ENCODE measurements around the gene SPPL3.
"Not testable (repeated sequence)": the region's sequence is repeated elsewhere in the genome, so short reads cannot be mapped to it uniquely, and the experiment has no call there.

SPPL3 gene

DNA sequence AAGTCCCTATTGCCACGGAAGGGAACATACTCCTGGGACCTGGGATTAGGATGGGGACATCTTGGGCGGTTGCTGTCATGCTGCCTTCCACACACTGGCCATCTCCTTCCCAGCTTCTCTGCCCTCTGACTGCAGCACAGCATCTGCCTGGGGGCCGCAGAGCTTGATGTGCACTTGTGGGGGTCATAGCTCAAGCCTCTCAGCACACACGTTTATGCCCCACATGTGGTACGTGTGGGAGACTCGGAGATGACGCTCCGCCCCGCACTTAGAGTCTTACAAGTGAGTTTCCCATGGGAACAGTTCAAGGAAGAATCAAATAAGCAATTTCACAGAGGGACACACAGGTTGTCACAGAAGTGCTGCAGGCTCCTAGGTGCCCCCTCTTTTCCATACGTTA is 169.9 kb downstream of the SPPL3 start:
- TF ChIP-seq POLR2AphosphoS5 (IDR thresholded peaks at IDR 0.05; ENCODE audit: low read depth, low read length) (no peak), POLR2A (IDR thresholded peaks at IDR 0.05; ENCODE audit: low read depth, low read length) (no peak), TAF1 (IDR thresholded peaks at IDR 0.05; ENCODE audit: borderline replicate concordance, low read depth, low read length) (no peak)
- DNase-seq (ENCODE audit: insufficient read length): no peak
- FAIRE-seq: no peak

DNA sequence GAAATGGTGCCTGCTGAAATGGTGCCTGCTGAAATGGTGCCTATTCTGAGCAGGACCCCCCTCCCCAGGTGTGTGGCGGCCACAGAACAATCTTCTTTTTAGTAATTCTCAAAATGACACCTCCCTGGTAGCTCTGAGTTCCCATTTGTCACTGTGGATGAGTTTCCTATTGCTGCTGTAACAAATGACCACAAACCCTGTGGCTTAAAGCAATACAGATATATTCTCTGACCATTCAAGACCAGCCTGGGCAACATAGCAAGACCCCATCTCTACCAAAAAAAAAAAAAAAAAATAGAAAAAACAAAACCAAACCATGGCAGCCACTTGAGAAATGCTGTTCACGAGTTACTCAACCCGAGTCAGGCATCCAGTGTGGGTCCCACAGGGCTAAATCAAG is 170.6 kb downstream of the SPPL3 start:
- no peak for TF ChIP-seq TAF1 (IDR thresholded peaks at IDR 0.05; ENCODE audit: borderline replicate concordance, low read depth, low read length)
- FAIRE-seq (no peak), DNase-seq (ENCODE audit: insufficient read length) (no peak)

GRCh38 chr12:120732198-120732597 is 172.0 kb downstream of the SPPL3 start:
- DNase-seq (ENCODE audit: insufficient read length); FAIRE-seq: not testable (repeated sequence)

GRCh38 chr12:120726961-120727360 is 177.2 kb downstream of the SPPL3 start:
- no peak for FAIRE-seq
- DNase-seq (ENCODE audit: insufficient read length): no peak
- TF ChIP-seq POLR2AphosphoS5 (IDR thresholded peaks at IDR 0.05; ENCODE audit: low read depth, low read length) (no peak), TAF1 (IDR thresholded peaks at IDR 0.05; ENCODE audit: borderline replicate concordance, low read depth, low read length) (no peak), POLR2A (IDR thresholded peaks at IDR 0.05; ENCODE audit: low read depth, low read length) (no peak)

DNA sequence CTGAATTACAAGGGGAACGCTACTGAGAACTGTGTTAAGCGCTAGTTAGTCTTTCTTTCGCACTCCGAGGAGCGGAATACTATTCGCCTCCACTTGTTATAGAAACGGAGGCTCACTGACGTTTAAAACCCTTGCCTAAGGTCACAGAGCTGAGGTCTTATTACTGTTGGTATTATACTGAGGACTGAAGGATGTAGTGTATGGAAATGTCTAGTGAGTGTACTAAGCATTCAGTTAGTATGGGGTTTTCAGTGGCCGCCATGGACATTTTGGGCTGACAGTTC is 177.7 kb downstream of the SPPL3 start:
- FAIRE-seq (no peak), DNase-seq (ENCODE audit: insufficient read length) (no peak)
- TF ChIP-seq TAF1 (IDR thresholded peaks at IDR 0.05; ENCODE audit: borderline replicate concordance, low read depth, low read length) (no peak), POLR2A (IDR thresholded peaks at IDR 0.05; ENCODE audit: low read depth, low read length) (no peak)

- FAIRE-seq (peak; percentile 97), DNase-seq (ENCODE audit: insufficient read length) (peak; percentile 99)
- TF ChIP-seq POLR2A (IDR thresholded peaks at IDR 0.05; ENCODE audit: low read depth, low read length) (peak; percentile 64; the same call in 1 of the 2 replicates), TAF1 (IDR thresholded peaks at IDR 0.05; ENCODE audit: borderline replicate concordance, low read depth, low read length) (no peak), POLR2AphosphoS5 (IDR thresholded peaks at IDR 0.05; ENCODE audit: low read depth, low read length) (0 out of 2 replicates have a peak, but pooled peaks have one; percentile 27)
These were observed 178.3 kb downstream of the SPPL3 start, which contains the start of gene ACADS for GRCh38 chr12:120725659-120726509. ACADS (plus strand) TSS chr12:120725826; CDS start chr12:120725886, 60 bp downstream.

GRCh38 chr12:120725151-120725658 is 179.0 kb downstream of the SPPL3 start:
- DNase-seq (ENCODE audit: insufficient read length) (no peak), FAIRE-seq (no peak)
- TF ChIP-seq POLR2AphosphoS5 (IDR thresholded peaks at IDR 0.05; ENCODE audit: low read depth, low read length): no peak
- no peak for TF ChIP-seq TAF1 (IDR thresholded peaks at IDR 0.05; ENCODE audit: borderline replicate concordance, low read depth, low read length)
- TF ChIP-seq POLR2A (IDR thresholded peaks at IDR 0.05; ENCODE audit: low read depth, low read length): no peak

DNA sequence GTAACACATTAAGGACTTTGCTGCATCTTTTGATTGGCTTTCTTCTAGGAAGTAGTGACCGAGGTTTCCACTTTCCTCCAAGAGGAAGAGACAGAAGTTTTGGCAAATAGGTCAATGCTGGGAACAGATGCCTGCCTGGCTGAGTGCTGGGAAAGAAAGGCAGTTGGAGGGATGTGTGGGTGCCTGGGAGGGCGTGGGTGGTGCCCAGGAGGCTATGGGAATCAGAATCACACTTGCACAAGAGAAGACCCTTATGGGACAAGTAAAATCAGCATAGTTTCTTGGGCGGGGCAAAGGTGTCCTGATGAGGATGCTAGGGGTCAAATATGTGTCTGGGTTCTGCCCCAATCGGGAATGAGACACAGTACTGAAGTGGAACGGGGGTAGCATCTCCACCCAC is 179.4 kb downstream of the SPPL3 start:
- TF ChIP-seq POLR2A (IDR thresholded peaks at IDR 0.05; ENCODE audit: low read depth, low read length) (no peak), POLR2AphosphoS5 (IDR thresholded peaks at IDR 0.05; ENCODE audit: low read depth, low read length) (no peak), TAF1 (IDR thresholded peaks at IDR 0.05; ENCODE audit: borderline replicate concordance, low read depth, low read length) (no peak)
- no peak for DNase-seq (ENCODE audit: insufficient read length)
- no peak for FAIRE-seq

- TF ChIP-seq TAF1 (IDR thresholded peaks at IDR 0.05; ENCODE audit: borderline replicate concordance, low read depth, low read length) (no peak), POLR2AphosphoS5 (IDR thresholded peaks at IDR 0.05; ENCODE audit: low read depth, low read length) (no peak), POLR2A (IDR thresholded peaks at IDR 0.05; ENCODE audit: low read depth, low read length) (no peak)
- no peak for DNase-seq (ENCODE audit: insufficient read length)
- FAIRE-seq: no peak
These were observed 181.4 kb downstream of the SPPL3 start for GRCh38 chr12:120722784-120723183.

- FAIRE-seq (no peak), DNase-seq (ENCODE audit: insufficient read length) (no peak)
- TF ChIP-seq POLR2A (IDR thresholded peaks at IDR 0.05; ENCODE audit: low read depth, low read length) (no peak), POLR2AphosphoS5 (IDR thresholded peaks at IDR 0.05; ENCODE audit: low read depth, low read length) (no peak), TAF1 (IDR thresholded peaks at IDR 0.05; ENCODE audit: borderline replicate concordance, low read depth, low read length) (no peak)
These were observed 182.3 kb downstream of the SPPL3 start for GRCh38 chr12:120721866-120722265.

GRCh38 chr12:120720987-120721801 is 183.0 kb downstream of the SPPL3 start:
- FAIRE-seq: no peak
- DNase-seq (ENCODE audit: insufficient read length): no peak
- TF ChIP-seq POLR2AphosphoS5 (IDR thresholded peaks at IDR 0.05; ENCODE audit: low read depth, low read length): no peak
- no peak for TF ChIP-seq TAF1 (IDR thresholded peaks at IDR 0.05; ENCODE audit: borderline replicate concordance, low read depth, low read length)
- TF ChIP-seq POLR2A (IDR thresholded peaks at IDR 0.05; ENCODE audit: low read depth, low read length): no peak

All from GM12892 (cell line).